AG10803 (cell line): ENCODE data around the gene ZNF57.
"Not testable (repeated sequence)": the region's sequence is repeated elsewhere in the genome, so short reads cannot be mapped to it uniquely, and the experiment has no call there.

Experiments used
- DNase-seq: peaks from one replicate; pipeline ENCODE4 v3.0.0; 2010; ENCODE audit warnings: low read depth
- H3K4me3 ChIP-seq: 2 replicates; pipeline ENCODE4 v1.5.1; 2011; ENCODE audit warnings: mild to moderate bottlenecking, low read length, control low read depth
- TF ChIP-seq, protein P1 (sequence below): conservative IDR thresholded peaks from 2 replicates; pipeline ENCODE4 v1.5.1; 2011; ENCODE audit warnings: mild to moderate bottlenecking, low read length, control low read depth, inconsistent platforms

ZNF57 gene

DNA sequence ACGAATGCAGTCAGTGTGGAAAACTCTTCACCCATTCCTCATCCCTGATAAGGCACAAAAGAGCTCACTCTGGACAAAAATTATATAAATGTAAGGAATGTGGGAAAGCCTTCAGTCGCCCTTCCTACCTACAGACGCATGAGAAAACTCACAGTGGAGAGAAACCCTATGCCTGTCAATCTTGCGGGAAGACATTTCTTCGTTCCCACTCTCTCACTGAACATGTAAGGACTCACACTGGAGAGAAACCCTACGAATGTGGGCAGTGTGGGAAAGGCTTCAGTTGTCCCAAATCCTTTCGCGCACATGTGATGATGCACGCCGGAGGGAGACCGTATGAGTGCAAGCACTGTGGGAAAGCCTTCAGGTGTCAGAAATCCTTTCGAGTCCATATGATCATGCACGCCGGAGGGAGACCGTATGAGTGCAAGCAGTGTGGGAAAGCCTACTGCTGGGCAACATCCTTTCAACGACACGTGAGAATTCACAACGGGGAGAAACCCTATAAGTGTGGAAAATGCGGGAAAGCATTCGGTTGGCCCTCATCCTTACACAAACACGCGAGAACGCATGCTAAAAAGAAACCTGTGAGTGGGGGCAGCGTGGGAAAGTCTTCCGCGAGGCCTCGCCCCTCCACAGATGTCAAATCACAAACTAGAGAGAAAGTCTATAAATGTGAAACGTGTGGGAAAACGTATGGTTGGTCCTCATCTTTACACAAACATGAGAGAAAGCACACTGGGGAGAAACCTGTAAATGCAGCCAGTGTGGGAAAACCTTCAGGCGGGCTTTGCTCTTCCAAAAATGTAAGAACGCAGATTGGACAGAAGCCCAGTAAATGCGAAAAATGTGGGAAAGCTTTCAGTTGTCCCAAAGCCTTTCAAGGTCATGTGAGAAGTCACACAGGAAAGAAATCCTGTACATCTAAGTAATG lies 23.1 kb upstream of the ZNF57 start:
- no peak overlapping the region for H3K4me3 ChIP-seq
- no peak for DNase-seq
- TF ChIP-seq, protein P1, sequence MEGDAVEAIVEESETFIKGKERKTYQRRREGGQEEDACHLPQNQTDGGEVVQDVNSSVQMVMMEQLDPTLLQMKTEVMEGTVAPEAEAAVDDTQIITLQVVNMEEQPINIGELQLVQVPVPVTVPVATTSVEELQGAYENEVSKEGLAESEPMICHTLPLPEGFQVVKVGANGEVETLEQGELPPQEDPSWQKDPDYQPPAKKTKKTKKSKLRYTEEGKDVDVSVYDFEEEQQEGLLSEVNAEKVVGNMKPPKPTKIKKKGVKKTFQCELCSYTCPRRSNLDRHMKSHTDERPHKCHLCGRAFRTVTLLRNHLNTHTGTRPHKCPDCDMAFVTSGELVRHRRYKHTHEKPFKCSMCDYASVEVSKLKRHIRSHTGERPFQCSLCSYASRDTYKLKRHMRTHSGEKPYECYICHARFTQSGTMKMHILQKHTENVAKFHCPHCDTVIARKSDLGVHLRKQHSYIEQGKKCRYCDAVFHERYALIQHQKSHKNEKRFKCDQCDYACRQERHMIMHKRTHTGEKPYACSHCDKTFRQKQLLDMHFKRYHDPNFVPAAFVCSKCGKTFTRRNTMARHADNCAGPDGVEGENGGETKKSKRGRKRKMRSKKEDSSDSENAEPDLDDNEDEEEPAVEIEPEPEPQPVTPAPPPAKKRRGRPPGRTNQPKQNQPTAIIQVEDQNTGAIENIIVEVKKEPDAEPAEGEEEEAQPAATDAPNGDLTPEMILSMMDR, result no peak

DNA sequence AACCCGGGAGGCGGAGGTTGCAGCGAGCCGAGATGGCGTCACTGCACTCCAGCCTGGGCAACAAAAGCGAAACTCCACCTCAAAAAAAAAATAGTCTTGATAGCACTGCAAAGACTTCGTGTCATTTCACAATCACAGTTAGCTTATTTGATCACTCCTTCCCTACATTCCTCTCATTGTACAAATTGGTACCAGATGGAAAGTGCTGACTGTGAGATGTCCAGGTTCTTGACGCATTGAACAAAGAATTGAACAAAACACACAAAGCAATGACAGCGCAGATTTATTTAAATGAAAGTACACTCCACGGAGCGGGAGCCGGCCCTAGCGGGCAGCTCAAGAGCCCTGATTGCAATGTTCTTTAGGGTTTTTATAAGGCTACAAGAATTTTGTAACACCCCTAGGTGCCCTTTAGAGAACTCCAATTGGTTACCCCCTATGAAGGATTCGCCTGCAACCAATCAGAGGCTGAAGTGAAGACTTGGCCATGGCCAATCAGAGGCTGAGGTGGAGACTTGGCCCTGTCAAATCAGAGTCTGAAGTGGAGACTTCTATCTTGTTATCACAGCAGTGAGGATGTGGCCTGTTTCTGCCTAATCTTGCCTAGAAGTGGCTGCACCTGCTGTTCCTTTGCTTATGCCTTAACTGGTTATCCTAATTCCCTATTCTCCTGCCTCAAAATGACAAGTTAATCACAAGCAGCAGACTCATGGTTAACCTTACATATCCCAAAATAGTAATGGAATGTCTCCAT lies 16.9 kb upstream of the ZNF57 start:
- DNase-seq, result peak; percentile 67
- TF ChIP-seq, protein P1, result no peak
- no peak overlapping the region for H3K4me3 ChIP-seq

DNA sequence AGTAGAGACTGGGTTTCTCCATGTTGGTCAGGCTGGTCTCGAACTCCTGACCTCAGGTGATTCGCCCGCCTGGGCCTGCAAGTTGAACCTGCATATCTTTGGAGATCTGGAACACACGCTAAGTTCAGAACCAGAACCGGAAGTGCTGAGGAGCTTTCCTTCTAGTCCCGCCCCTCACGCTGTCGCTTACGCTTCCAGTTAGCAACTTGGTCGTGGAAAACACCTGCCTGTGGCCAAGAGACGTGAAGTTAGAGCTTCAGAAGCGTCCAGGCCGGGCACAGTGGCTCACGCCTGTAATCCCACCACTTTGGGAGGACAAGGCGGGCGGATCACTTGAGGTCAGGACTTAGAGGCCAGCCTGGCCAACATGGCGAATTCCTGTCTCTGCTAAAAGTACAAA lies 15.0 kb upstream of the ZNF57 start:
- TF ChIP-seq, protein P1, result no peak
- no peak overlapping the region for H3K4me3 ChIP-seq
- no peak for DNase-seq

DNA sequence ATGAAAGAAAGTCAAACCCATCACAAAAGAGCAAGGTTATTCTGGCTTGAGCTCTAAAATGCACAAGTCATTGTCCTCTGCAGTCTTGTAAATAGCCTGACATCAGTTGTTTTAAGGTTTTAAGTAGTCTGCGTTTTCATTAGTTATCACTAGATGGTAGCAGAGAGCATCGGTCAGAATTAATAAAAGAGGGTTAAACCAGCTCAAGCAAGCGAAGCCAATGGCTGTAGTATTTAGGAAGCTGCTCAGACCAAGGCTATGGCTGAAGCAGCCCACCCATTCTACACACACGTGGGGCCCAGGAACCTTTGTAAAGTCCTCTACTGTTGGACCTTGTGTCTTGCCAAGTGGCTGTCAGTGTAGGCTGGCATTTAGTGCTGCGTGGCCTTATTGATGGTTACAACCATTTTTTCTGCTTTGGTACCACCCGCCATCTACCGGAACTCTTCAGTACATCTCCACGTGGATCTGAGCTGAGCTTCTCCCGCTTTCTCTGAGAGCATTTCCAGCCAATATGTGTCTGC lies 13.3 kb upstream of the ZNF57 start:
- TF ChIP-seq, protein P1, result peak; percentile 69
- peak; percentile 70 for DNase-seq
- H3K4me3 ChIP-seq, result peak overlapping the region; percentile 10

DNA sequence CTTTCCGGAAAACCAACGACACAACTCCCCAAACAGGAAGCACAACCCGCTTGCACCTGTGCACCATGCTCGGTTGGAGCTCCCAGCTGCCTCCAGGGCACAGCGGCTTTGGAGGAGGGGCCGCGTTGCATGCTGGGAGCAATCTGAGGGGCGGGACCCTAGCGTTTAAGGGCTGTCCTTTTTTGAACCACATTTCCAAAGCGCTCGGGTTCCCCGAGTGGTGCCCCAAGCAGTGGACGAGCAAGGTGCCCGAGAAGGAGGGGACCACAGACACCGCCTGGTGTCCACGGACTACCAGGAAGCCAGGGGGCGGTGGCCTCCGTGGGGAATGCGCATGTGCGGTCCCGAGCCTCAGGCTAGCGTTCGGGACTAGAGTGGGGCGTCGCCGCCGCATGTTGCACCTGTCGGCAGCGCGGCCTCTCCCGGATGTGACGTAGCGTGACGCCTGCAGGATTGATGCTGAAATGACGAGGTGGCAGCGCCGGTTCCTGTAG lies 11.9 kb upstream of the ZNF57 start:
- peak; percentile 13 for DNase-seq
- H3K4me3 ChIP-seq, result peak overlapping the region; percentile 55
- TF ChIP-seq, protein P1, result no peak

DNA sequence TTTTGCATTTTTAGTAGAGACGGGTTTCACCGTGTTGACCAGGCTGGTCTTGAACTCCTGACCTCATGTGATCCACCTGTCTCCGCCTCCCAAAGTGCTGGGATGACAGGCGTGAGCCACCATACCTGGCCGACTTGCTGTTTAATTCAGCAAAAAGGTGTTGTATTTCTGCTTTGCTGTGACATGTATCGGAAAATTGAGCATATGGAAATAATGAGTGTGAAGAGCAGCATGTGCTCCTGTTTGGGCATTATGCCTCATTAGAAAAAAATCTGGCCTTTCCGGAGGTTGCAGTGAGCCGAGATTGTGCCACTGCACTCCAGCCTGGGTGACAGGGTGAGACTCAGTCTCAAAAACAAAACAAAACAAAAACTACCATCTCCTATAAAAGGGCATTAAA lies 10.2 kb upstream of the ZNF57 start:
- H3K4me3 ChIP-seq, result not testable (repeated sequence)
- peak; percentile 14 for DNase-seq

DNA sequence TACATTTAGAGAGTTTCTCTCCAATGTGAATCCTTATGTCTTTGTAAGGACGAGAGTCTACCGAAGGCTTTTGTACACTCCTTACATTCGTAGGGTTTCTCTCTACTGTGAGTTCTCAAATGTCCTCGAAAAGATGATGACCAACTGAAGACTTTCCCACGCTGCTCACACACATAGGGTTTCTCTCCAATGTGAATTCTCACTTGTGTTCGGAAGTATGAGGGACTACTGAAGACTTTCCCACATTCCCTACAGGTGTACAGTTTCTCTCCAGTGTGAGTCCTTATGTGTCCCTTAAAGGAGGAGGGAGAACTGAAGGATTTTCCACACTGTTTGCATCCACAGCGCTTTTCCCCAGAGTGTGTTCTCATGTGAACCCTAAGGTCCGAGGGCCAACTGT lies 4.0 kb upstream of the ZNF57 start:
- H3K4me3 ChIP-seq, result no peak overlapping the region
- TF ChIP-seq, protein P1, result no peak

More for the DNA sequence above, 4.0 kb upstream of the ZNF57 start:
- no peak for DNase-seq
